IPS-18a (cell line): ENCODE measurements around the gene CDK11A.

Experiments used
- H3K27ac ChIP-seq: one replicate; pipeline ENCODE4 v1.5.1; 2013; ENCODE audit warnings: low read length
- H3K27me3 ChIP-seq: one replicate; pipeline ENCODE4 v1.6.1; 2013; ENCODE audit warnings: mild to moderate bottlenecking, low read length; ENCODE audit not compliant: control insufficient read depth, insufficient read depth
- H3K36me3 ChIP-seq: one replicate; pipeline ENCODE4 v1.6.1; 2013; ENCODE audit warnings: low read depth, low read length; ENCODE audit not compliant: control insufficient read depth
- H3K4me1 ChIP-seq: one replicate; pipeline ENCODE4 v1.6.1; 2013; ENCODE audit warnings: low read depth, low read length; ENCODE audit not compliant: control insufficient read depth
- H3K4me3 ChIP-seq: one replicate; pipeline ENCODE4 v1.5.1; 2013; ENCODE audit warnings: low read length
- H3K9ac ChIP-seq: one replicate; pipeline ENCODE4 v1.6.1; 2013; ENCODE audit warnings: mild to moderate bottlenecking, low read length, moderate library complexity
- H3K9me3 ChIP-seq: one replicate; pipeline ENCODE4 v1.6.1; 2013; ENCODE audit warnings: low read depth, low read length; ENCODE audit not compliant: control insufficient read depth

The CDK11A gene

GRCh38 chr1:1759456-1760344, 35.5 kb upstream of the CDK11A start:
- H3K27ac ChIP-seq = no peak overlapping the region

GRCh38 chr1:1758692-1759455, 34.7 kb upstream of the CDK11A start:
- Histone ChIP-seq H3K4me1 (no peaks in the 10 kb centered on the region), H3K27ac (no peak overlapping the region), H3K36me3 (peaks cover 53% of the 10 kb centered on the region), H3K9ac (no peak overlapping the region), H3K27me3 (no peaks in the 10 kb centered on the region), H3K4me3 (no peak overlapping the region), H3K9me3 (no peaks in the 10 kb centered on the region)

More at GRCh38 chr1:1759456-1760344, 35.5 kb upstream of the CDK11A start:
- H3K9me3 ChIP-seq = no peaks in the 10 kb centered on the region
- no peak overlapping the region for H3K9ac ChIP-seq
- no peaks in the 10 kb centered on the region for H3K4me1 ChIP-seq
- peaks cover 55% of the 10 kb centered on the region for H3K36me3 ChIP-seq
- H3K27me3 ChIP-seq = no peaks in the 10 kb centered on the region
- no peak overlapping the region for H3K4me3 ChIP-seq

GRCh38 chr1:1758059-1758621, 34.0 kb upstream of the CDK11A start:
- Histone ChIP-seq H3K9ac (no peak overlapping the region), H3K36me3 (peaks cover 55% of the 10 kb centered on the region), H3K4me3 (no peak overlapping the region), H3K4me1 (no peaks in the 10 kb centered on the region), H3K9me3 (no peaks in the 10 kb centered on the region), H3K27ac (no peak overlapping the region), H3K27me3 (no peaks in the 10 kb centered on the region)

- H3K36me3 ChIP-seq = peaks cover 57% of the 10 kb centered on the region
- H3K9me3 ChIP-seq = no peaks in the 10 kb centered on the region
- H3K4me1 ChIP-seq = no peaks in the 10 kb centered on the region
- H3K27me3 ChIP-seq = no peaks in the 10 kb centered on the region
- H3K27ac ChIP-seq = no peak overlapping the region
- H3K4me3 ChIP-seq = no peak overlapping the region
- no peak overlapping the region for H3K9ac ChIP-seq
Measured at GRCh38 chr1:1757422-1758058, 33.4 kb upstream of the CDK11A start.

- Histone ChIP-seq H3K4me1 (no peaks in the 10 kb centered on the region), H3K27me3 (no peaks in the 10 kb centered on the region), H3K9ac (no peak overlapping the region), H3K9me3 (no peaks in the 10 kb centered on the region), H3K4me3 (no peak overlapping the region), H3K27ac (no peak overlapping the region), H3K36me3 (peaks cover 57% of the 10 kb centered on the region)
Measured at GRCh38 chr1:1756661-1757421, 32.7 kb upstream of the CDK11A start.

GRCh38 chr1:1755852-1756251, 31.7 kb upstream of the CDK11A start:
- no peaks in the 10 kb centered on the region for H3K27me3 ChIP-seq
- no peak overlapping the region for H3K9ac ChIP-seq
- no peaks in the 10 kb centered on the region for H3K4me1 ChIP-seq
- no peak overlapping the region for H3K27ac ChIP-seq
- H3K4me3 ChIP-seq = no peak overlapping the region
- no peaks in the 10 kb centered on the region for H3K9me3 ChIP-seq
- H3K36me3 ChIP-seq = peaks cover 48% of the 10 kb centered on the region

GRCh38 chr1:1755426-1755825, 31.3 kb upstream of the CDK11A start:
- H3K4me1 ChIP-seq = no peaks in the 10 kb centered on the region
- peaks cover 43% of the 10 kb centered on the region for H3K36me3 ChIP-seq
- no peaks in the 10 kb centered on the region for H3K27me3 ChIP-seq

GRCh38 chr1:1754051-1754815, 30.1 kb upstream of the CDK11A start:
- H3K36me3 ChIP-seq = peaks cover 36% of the 10 kb centered on the region
- H3K9ac ChIP-seq = no peak overlapping the region
- H3K27ac ChIP-seq = no peak overlapping the region
- no peak overlapping the region for H3K4me3 ChIP-seq
- H3K9me3 ChIP-seq = no peaks in the 10 kb centered on the region
- H3K27me3 ChIP-seq = no peaks in the 10 kb centered on the region
- H3K4me1 ChIP-seq = no peaks in the 10 kb centered on the region

More at GRCh38 chr1:1755426-1755825, 31.3 kb upstream of the CDK11A start:
- no peak overlapping the region for H3K4me3 ChIP-seq
- no peaks in the 10 kb centered on the region for H3K9me3 ChIP-seq
- no peak overlapping the region for H3K9ac ChIP-seq
- no peak overlapping the region for H3K27ac ChIP-seq

- Histone ChIP-seq H3K36me3 (peaks cover 36% of the 10 kb centered on the region), H3K9ac (no peak overlapping the region)
Measured at GRCh38 chr1:1753607-1754005, 29.4 kb upstream of the CDK11A start.

More at GRCh38 chr1:1753607-1754005, 29.4 kb upstream of the CDK11A start:
- Histone ChIP-seq H3K4me3 (no peak overlapping the region), H3K4me1 (no peaks in the 10 kb centered on the region), H3K27ac (no peak overlapping the region), H3K27me3 (no peaks in the 10 kb centered on the region), H3K9me3 (no peaks in the 10 kb centered on the region)
